Right forelimb (tissue), 1 donor: ENCODE data around the gene EPO.
"Not testable (repeated sequence)": the region's sequence is repeated elsewhere in the genome, so short reads cannot be mapped to it uniquely, and the experiment has no call there.

Experiments
- DNase-seq: peaks from one replicate; pipeline ENCODE4 v3.0.0-alpha.2; 2018

Gene EPO

DNA sequence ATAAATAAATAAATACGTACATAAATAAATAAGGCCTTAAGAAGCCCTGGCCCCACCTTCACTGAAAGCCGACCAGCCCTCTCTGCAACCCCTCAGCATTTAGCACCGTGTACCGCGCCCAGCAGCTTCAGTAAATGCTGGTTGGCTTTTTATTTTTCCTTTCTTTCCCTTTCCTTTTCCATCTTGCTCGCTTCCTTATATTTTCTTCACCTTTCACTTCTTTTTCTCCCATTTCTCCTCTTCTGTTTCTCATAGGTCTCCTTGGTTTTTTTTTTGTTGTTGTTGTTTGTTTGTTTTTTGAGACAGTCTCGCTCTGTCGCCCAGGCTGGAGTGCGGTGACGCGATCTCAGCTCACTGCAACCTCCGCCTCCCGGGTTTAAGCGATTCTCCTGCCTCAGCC lies 24.3 kb downstream of the EPO start:
- DNase-seq = no peak

DNA sequence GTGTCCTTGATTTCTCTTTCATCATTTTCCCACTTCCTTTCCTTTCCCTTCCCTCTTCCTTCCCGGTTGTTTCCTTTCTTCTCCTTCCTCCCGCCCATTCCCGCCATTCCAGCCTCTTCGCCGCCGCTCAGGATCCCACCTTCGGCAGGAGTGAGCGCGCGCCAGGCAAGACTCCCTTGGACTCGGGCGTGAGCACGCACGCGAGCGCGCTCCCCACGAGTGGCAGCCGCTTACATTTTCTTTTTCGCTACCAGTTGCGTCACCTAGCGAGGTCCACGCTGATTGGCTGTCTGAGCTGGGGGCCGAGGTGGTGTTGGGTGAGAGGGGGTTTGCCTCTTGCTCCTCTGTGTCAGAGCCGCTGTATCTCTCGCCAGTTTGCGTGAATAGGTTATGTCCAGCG lies 24.9 kb downstream of the EPO start:
- peak; percentile 83 for DNase-seq

DNA sequence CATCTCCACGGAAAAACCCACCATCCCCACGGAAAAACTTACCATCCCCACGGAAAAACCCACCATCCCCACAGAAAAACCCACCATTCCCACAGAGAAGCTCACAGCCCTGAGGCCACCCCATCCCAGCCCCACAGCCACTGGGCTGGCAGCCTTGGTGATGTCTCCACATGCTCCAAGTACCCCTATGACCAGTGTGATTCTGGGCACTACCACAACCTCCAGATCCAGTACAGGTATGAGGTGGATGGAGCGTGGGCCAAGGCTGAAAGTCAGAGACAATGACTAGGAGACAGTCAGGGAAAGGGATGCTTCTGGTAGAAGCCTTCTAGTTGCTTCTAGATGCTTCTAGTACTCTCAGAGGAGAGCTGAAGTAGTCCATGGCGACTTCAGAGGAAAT lies 32.7 kb downstream of the EPO start:
- DNase-seq = no peak

DNA sequence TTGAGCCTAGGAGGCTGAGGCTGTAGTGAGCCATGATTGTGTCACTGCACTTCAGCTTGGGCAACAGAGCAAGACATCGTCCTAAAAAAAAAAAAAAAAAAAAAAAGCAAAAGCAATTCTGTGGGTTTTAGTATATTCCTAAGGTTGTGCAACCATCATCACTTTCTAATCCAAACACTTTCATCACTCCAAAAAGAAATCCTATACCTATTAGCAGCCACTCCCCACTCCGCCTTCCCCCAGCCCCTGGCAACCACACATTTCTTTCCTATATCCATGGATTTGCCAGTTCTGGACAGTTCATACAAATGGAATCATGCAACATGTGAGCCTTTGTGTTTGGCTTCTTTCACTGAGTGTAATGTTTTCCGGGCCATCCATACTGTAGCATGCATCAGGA lies 33.5 kb downstream of the EPO start:
- DNase-seq = no peak

DNA sequence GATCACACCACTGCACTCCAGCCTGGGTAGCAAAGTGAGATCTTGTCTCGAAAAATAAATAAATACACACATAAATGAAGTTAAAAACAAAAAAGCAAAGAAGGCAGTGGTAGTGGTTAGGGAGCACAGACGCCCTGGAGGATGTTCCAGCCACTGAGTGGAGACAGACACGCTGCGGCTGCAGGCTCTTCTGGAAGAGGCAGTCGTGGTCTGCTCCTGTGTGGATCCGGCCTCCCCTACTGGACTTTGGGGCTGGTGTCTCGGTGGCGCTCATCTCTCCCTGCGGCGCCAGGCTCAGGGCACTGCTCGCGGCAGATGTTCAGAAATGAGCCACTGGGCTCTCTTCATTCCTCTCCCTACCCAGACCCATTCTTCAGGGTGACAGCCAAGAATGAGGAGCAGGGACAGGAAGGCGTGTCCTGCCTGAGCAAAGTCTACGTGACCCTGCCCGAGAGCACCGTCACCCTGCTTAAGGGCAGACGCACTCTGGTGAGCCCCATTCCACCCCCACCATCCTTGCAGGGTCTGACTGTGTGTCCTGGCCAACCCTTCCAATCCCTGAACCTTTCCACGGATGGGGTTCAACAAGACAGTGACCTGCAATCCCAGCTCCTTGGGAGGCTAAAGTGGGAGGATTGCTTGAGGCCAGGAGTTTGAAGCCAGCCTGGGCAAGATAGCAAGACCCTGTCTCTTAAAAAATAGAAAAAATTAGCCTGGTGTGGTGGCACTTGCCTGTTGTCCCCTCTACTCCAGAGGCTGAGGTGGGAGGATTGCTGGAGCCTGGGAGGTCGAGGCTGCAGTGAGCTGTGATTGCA lies 39.3 kb downstream of the EPO start:
- no peak for DNase-seq

DNA sequence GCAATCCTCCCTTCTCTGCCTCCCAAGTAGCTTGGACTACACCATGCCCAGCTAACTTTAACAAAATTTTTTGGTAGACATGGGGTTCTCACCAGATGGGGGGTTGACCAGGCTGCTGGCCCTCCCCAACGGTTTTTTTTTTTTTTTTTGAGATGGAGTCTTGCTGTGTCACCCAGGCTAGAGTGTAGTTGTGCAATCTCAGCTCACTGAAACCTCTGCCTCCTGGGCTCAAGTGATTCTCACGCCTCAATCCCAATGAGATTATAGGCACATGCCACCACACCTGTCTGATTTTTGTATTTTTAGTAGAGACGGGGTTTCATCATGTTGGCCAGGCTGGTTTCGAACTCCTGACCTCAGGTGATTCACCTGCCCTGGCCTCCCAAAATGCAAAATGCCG lies 42.6 kb downstream of the EPO start:
- DNase-seq = not testable (repeated sequence)

DNA sequence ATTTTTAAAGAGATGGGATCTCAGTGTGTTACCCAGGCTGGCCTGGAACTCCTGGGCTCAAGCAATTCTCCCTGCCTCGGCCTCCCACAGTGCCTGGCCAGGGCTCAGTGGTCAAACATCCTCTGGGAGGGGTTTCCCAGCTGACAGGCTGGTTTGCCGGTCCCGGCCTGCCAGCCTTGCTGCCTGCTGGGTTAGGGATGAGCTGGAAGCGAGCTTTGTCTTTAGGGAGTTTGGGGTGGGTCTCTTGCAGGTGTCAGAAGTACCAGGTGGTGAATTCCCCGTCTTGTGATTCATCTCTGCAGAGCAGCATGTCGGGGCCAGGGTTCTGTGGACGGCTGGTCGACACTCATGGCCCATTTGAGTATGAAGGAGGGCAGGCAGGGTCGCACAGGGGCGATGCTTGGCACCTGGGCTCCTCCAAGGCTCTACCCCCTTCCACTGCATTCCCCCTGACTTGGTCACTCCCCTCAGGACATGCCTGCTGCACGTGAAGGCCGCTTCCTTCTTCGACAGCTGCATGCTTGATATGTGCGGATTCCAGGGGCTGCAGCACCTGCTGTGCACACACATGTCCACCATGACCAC lies 43.4 kb downstream of the EPO start:
- DNase-seq = no peak

DNA sequence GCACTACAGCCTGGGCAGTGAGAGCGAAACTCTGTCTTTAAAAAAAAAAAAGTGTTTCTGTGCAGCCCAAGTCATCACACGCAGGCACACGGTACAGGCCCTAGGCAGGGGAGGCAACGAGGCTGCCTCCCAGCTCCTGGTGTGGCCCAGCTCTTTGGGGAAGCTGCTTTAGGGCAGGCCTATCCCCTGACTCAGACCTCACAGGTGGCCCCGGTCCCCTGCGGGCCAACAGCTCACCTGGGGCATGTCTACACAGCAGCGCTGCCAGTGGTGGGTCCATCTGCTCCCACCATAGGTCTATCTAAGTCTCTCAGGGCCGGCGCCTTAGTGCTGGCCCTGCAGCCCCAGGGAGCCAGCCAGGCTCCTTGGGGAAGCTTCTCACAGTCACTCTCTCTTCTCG lies 44.6 kb downstream of the EPO start:
- no peak for DNase-seq

DNA sequence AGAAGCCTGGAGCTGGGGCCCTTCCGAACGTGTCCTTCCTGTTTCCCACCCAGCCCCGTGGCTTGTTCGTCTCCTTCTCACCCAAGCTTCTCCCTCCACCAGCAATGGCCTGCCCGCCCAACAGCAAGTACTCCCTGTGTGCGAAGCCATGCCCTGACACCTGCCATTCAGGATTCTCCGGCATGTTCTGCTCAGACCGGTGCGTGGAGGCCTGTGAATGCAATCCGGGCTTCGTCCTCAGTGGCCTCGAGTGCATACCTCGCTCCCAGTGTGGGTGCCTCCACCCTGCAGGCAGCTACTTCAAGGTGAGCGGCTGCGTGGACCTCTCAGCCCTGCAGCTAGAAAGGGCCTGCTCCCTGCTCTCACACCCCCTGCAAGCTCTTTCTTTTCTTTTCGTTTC lies 45.0 kb downstream of the EPO start:
- no peak for DNase-seq

DNA sequence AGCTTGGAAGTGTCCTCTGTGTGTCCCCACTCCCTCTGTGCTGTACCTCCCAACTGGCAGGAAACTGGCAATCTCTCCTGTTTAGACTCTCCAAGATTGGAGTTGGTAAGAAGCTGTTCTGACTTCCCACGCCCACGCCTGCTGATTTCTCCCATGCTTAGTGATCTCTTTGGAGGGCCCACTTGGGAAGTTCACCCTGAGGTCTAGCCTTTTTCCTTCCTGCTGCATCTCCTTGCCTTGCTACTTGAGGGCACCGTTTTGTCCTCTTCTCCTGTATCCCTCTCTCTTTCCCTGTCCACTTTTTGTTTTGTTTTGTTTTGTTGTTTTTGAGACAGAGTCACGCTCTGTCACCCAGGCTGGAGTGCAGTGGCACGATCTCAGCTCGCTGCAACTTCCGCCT lies 48.5 kb downstream of the EPO start:
- DNase-seq = no peak
